C4-2B (cell line): ENCODE data around the gene LTBP1.

Experiments used
- H3K27ac ChIP-seq: fragments of 450-650 bp; 2 replicates; pipeline ENCODE4 v1.5.1; 2017
- ZFX ChIP-seq: fragments of 450-650 bp; IDR thresholded peaks from 2 replicates; pipeline ENCODE4 v1.6.1; 2017
- TF ChIP-seq, protein P1 (sequence below): fragments of 450-650 bp; conservative IDR thresholded peaks from 2 replicates; pipeline ENCODE4 v1.5.1; 2017; ENCODE audit warnings: mild to moderate bottlenecking

Gene LTBP1

DNA sequence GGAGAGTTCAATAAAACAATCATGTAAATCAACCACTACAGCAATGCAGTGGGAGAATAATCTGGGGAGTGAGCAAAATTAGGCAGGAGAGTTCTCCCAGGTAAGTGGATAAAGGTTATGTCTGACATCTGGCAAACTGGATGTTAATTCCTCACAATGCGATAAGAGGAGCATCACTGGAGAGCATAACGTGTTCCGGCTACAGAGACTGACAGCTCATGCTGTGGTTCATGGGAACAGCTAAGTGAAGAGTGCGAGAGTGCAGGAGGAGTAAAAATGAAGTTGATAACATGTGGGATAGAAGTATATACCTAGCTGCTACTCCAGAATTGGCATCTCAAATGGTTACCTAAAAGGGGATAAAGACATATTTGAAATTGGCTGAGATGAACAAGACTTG, 153.2 kb downstream of the LTBP1 start:
- TF ChIP-seq ZFX: no peak
- TF ChIP-seq, protein P1, sequence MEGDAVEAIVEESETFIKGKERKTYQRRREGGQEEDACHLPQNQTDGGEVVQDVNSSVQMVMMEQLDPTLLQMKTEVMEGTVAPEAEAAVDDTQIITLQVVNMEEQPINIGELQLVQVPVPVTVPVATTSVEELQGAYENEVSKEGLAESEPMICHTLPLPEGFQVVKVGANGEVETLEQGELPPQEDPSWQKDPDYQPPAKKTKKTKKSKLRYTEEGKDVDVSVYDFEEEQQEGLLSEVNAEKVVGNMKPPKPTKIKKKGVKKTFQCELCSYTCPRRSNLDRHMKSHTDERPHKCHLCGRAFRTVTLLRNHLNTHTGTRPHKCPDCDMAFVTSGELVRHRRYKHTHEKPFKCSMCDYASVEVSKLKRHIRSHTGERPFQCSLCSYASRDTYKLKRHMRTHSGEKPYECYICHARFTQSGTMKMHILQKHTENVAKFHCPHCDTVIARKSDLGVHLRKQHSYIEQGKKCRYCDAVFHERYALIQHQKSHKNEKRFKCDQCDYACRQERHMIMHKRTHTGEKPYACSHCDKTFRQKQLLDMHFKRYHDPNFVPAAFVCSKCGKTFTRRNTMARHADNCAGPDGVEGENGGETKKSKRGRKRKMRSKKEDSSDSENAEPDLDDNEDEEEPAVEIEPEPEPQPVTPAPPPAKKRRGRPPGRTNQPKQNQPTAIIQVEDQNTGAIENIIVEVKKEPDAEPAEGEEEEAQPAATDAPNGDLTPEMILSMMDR: no peak
- no peak overlapping the region for H3K27ac ChIP-seq

DNA sequence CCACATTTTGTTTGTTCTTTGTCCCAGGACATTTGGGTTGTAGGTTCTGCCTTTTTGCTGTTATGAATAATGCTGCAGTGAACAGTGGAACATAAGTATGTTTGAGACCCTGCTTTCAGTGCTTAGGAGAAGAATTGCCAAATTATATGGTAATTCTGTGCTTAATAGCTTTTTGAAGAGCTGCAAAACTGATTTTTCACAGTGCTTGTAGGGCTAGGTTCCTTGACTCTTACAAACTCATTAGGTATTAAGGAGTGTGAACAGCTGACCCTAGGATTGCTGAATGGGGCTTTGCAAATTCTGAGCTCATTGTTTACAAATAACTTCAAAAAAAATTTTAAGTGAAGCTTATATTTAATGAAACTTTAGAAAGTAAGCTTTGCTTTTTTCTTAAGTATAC, 154.2 kb downstream of the LTBP1 start:
- no peak for TF ChIP-seq ZFX
- TF ChIP-seq, protein P1: no peak
- H3K27ac ChIP-seq: no peak overlapping the region

DNA sequence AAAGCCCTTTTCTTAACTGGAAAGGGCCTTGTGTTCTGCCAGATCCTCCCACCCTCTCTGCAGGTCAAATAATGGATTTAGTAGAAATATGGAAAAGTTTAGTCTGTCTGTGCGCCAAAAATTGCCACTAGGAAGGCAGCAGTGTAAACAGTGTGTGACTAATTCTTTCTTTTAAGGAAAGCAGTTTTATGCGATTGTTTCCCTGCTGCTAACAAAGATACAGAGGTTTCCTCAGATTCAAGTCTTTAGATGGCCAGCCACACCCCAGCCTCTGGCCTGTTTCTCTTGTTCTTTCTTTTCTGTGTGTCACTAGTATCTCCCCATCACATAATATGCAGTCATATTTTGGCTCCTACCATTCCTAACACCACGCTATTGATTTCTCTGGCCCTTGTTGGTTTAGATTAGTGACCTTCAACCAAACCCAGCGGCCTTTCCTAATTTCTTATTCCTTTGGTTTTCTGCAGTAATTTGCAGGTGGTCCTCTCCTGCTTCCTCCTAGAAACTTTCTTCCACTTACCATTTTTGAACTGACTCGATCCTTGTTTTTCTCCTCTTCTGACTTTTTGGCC, 157.4 kb downstream of the LTBP1 start:
- TF ChIP-seq ZFX: no peak
- TF ChIP-seq, protein P1: no peak
- no peak overlapping the region for H3K27ac ChIP-seq

DNA sequence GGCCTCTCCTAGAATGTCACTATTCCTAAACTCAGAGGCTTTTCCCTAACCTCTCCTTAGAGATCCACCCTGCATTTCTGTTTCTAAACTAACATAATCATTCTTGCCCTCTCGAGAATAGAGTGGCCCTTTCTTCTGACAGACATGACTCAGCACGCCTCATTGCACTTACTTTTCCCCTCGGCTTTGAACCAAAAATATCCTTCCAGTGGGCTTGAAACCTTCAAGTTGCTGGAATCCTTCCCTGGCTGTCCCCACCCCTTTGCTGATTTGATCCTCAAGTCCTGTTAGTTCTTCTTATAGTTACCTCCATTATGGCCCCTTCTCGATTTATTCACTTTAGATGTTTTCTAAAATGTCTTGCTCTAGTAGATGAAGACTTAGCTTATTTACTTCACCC, 158.0 kb downstream of the LTBP1 start:
- no peak overlapping the region for H3K27ac ChIP-seq
- no peak for TF ChIP-seq ZFX
- TF ChIP-seq, protein P1: no peak

DNA sequence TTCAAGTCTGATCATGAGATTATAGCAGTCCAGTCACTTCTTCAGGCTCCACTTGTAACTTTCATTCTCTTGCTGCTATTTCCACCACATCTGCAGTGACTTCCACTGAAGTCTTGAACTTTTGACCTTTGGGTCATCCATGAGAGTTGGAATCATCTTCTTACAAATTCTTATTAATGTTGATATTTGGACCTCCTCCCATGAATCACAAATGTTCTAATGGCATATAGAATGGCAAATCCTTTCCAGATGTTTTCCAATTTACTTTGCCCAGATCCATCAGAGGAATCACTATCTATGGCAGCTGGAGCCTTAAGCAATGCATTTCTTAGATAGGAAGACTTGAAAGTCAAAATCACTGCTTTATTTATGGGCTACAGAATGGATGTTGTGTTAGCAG, 159.4 kb downstream of the LTBP1 start:
- no peak overlapping the region for H3K27ac ChIP-seq
- TF ChIP-seq, protein P1: no peak
- no peak for TF ChIP-seq ZFX

DNA sequence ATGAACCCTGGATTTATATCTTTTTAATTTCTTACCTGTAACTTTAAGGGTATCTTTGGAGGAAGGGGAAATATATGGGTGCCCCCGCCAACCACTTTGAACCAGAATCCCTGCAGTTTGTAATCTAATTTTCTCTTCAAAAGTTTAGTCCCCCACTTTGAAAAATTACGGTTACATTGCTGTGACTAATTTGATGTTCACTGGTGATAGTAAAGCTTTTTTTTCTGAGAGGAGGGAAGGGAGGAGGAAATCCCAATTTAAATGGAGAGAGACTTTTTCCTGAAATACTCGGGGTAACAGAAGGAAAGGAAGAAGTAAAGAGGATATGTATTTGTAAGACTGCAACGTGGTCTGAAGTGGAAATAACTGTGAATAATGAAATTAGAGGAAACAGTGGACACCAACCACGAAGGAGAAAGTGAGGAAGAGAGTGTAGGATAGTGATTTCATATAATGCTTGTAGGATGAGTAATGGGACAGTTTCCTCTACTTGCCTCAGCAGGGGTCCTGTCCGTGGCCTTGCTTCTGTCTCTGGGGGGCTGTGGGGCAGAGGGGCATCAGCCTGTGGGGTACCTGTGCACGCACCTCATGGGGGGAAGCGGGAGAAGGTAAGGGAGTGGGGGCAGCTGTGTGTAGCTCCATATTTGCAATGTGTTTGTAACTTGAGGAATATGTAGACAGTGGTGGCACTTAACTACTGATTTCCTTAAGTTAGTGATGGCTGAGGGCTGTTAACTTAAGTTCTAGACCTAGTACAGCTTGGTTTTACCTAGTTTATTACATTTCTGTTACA, 161.1 kb downstream of the LTBP1 start:
- TF ChIP-seq, protein P1: no peak
- TF ChIP-seq ZFX: no peak
- no peak overlapping the region for H3K27ac ChIP-seq
